ENCODE measurements around the gene POU3F2. TPM values are rescaled to one million over a fixed set of nuclear protein-coding genes. Genes with fewer than 3 reads are reported as not detected.

The POU3F2 gene
- total RNA-seq, 1 experiment from 2014 or later = not detected

GRCh38 chr6:98828211-98828788, 6.1 kb upstream of the POU3F2 start:
- in situ Hi-C loops (cut with HindIII; ENCODE audit: low pct_unique_long_range_greater_than_20kb, low sequenced_read_pairs) = no loop called here
- DNase-seq (ENCODE audit: low read depth) = no peak

DNA sequence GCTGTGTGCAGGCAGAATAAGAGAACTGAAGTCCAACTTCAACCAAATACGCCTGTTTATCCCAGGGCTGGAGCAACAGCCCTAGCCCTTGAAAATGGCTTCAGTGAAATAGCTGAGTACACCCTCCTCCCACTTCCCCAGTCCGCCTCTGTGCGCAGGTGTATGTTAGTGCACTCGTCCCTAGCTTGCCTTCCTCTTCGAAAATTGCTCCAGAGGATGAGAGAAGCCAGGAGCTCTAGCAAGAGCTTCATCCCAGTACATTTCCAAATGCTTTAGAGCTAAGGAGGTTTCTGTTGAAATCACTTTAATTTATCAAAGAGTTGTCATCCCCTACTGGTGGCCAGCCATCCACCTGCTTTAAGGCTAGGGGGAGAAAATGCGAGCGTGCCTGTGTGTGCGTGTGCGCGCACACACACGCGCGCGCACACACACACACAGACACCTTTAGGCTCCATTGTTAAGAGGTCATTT, 5.4 kb upstream of the POU3F2 start:
- in situ Hi-C loops (cut with HindIII; ENCODE audit: low pct_unique_long_range_greater_than_20kb, low sequenced_read_pairs) = no loop called here
- DNase-seq (ENCODE audit: low read depth) = no peak

GRCh38 chr6:98830146-98830545, 4.2 kb upstream of the POU3F2 start:
- in situ Hi-C loops (cut with HindIII; ENCODE audit: low pct_unique_long_range_greater_than_20kb, low sequenced_read_pairs) = no loop called here
- DNase-seq (ENCODE audit: low read depth) = no peak

GRCh38 chr6:98831057-98831958, 3.1 kb upstream of the POU3F2 start:
- DNase-seq (ENCODE audit: low read depth) = no peak
- in situ Hi-C loops (cut with HindIII; ENCODE audit: low pct_unique_long_range_greater_than_20kb, low sequenced_read_pairs) = no loop called here

GRCh38 chr6:98831959-98832283, 2.5 kb upstream of the POU3F2 start:
- in situ Hi-C loops (cut with HindIII; ENCODE audit: low pct_unique_long_range_greater_than_20kb, low sequenced_read_pairs) = no loop called here
- no peak for DNase-seq (ENCODE audit: low read depth)

GRCh38 chr6:98832284-98833056, 1.9 kb upstream of the POU3F2 start:
- peak; percentile 50 for DNase-seq (ENCODE audit: low read depth)
- in situ Hi-C loops (cut with HindIII; ENCODE audit: low pct_unique_long_range_greater_than_20kb, low sequenced_read_pairs) = no loop called here

- in situ Hi-C loops (cut with HindIII; ENCODE audit: low pct_unique_long_range_greater_than_20kb, low sequenced_read_pairs) = no loop called here
- DNase-seq (ENCODE audit: low read depth) = no peak
Measured at GRCh38 chr6:98833057-98833306, 1.4 kb upstream of the POU3F2 start.

- peak; percentile 67 for DNase-seq (ENCODE audit: low read depth)
- in situ Hi-C loops (cut with HindIII; ENCODE audit: low pct_unique_long_range_greater_than_20kb, low sequenced_read_pairs) = no loop called here
Measured at GRCh38 chr6:98833307-98834059, 891 bp upstream of the POU3F2 start.

- in situ Hi-C loops (cut with HindIII; ENCODE audit: low pct_unique_long_range_greater_than_20kb, low sequenced_read_pairs) = no loop called here
- peak; percentile 35 for DNase-seq (ENCODE audit: low read depth)
Measured at GRCh38 chr6:98835149-98836024, 1.0 kb downstream of the POU3F2 start.

DNA sequence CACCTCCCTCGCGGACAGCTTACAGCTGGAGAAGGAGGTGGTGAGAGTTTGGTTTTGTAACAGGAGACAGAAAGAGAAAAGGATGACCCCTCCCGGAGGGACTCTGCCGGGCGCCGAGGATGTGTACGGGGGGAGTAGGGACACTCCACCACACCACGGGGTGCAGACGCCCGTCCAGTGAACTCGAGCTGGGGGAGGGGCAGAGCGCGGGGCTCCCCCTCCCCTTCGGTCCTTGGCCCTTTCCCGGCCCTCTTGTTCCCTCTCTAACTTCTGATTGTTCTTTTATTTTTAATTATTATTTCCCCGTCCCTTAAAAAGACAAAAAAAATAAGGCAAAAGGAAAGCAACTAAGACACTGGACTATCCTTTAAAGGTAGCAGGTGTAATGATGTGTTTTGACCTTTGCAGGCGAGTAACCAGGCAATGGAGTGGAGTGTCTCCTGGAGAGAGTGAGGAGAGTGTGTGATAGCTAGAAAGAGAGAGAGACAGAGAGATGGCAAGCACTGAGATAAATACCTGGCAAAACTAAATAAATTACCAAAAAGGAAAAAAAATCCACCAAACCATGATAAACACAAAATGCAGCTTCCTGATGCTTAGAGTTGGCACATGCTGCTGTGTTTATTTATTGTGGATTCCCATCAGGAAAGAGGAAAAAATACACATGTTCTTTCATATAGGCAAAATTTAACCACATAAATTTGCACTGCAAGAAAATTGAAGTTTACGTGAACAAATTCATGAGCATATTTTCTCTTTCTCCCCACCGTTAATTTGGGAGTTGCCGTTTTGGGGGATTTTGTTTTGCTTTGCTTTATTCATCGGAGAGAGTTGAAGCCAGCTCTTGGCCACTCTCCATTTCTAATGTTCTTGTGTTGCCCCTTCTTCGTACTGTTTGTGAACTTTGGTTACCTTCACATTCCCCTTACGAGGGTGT, 1.9 kb downstream of the POU3F2 start:
- in situ Hi-C loops (cut with HindIII; ENCODE audit: low pct_unique_long_range_greater_than_20kb, low sequenced_read_pairs) = no loop called here
- no peak for DNase-seq (ENCODE audit: low read depth)

- in situ Hi-C loops (cut with HindIII; ENCODE audit: low pct_unique_long_range_greater_than_20kb, low sequenced_read_pairs) = no loop called here
- no peak for DNase-seq (ENCODE audit: low read depth)
Measured at GRCh38 chr6:98836962-98837944, 2.9 kb downstream of the POU3F2 start.

DNA sequence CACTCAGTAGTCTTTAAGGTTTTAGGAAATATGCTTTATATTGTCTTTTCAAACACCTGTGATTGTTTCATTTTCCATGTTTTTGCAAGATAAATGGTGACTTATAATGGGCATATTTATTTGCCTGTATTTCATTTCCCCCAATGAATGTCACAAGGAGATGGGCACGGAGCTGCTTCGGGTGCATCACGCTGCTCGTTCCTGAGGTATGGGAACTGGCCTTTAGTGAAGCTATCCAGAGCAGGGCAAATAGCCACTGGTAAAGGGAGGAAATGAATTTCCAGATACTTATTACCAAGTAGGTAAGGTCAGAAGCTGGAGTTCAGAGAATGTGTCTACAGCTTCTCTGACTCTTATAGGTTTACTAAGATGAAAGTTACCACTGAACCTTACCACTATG, 3.7 kb downstream of the POU3F2 start:
- in situ Hi-C loops (cut with HindIII; ENCODE audit: low pct_unique_long_range_greater_than_20kb, low sequenced_read_pairs) = no loop called here
- DNase-seq (ENCODE audit: low read depth) = no peak

- in situ Hi-C loops (cut with HindIII; ENCODE audit: low pct_unique_long_range_greater_than_20kb, low sequenced_read_pairs) = no loop called here
- no peak for DNase-seq (ENCODE audit: low read depth)
Measured at GRCh38 chr6:98838975-98839374, 4.6 kb downstream of the POU3F2 start.

DNA sequence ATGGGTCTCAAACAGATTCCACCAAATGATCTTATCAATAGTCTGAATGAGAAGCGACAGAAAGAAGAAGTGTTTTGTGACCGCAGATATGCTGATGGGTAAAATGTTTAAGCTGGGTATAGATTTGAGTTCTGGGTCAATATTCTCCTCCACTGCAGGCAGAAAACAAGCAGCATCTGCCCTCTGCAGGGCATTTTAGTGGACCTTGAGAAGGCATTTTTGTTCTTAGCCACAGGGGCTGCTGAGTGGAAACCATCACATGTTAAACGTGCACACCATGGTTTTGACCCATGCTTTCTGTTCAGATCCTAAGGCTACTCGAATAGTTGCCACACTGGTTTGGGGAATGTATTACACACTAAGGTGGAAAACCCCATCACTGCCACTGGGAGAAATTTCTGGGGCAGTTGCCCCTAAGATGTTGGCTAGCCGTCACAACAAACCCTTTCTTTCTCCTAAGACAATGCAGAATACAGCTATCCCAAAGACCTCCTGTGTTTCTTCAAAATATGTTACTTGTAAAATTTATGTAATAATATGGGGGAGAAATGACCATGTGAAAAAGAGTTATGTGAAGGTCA, 5.5 kb downstream of the POU3F2 start:
- no peak for DNase-seq (ENCODE audit: low read depth)
- in situ Hi-C loops (cut with HindIII; ENCODE audit: low pct_unique_long_range_greater_than_20kb, low sequenced_read_pairs) = no loop called here

DNA sequence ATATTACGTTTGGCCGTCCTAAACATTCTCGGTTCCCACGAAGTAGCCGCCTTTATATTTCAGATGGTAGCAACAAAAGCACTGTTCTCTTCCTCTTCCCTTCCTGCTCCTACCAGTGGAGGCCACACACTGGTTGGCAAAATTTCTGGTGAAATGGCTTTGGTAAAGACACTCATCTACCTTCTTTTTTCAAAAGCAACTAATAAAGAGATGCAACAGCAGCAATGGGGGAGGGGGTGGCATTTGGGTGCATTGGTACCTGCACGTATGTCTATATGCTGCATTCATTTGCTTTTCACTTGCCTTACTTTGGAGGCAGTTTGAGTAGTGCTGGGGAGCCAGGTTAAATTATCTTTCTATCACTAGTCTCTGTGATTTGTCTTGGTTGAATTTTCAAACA, 6.0 kb downstream of the POU3F2 start:
- no peak for DNase-seq (ENCODE audit: low read depth)
- in situ Hi-C loops (cut with HindIII; ENCODE audit: low pct_unique_long_range_greater_than_20kb, low sequenced_read_pairs) = no loop called here

Measured in Caki2 (cell line).